GM18909 (cell line): Measurements from ENCODE around the gene PRUNE1.

ENCODE experiments used
- ATAC-seq: cut with Tn5 transposase; IDR thresholded peaks from one replicate; pipeline ENCODE4 v1.9.1; 2021; ENCODE audit warnings: mild to moderate bottlenecking; ENCODE audit not compliant: unreplicated experiment, poor library complexity

The PRUNE1 gene

DNA sequence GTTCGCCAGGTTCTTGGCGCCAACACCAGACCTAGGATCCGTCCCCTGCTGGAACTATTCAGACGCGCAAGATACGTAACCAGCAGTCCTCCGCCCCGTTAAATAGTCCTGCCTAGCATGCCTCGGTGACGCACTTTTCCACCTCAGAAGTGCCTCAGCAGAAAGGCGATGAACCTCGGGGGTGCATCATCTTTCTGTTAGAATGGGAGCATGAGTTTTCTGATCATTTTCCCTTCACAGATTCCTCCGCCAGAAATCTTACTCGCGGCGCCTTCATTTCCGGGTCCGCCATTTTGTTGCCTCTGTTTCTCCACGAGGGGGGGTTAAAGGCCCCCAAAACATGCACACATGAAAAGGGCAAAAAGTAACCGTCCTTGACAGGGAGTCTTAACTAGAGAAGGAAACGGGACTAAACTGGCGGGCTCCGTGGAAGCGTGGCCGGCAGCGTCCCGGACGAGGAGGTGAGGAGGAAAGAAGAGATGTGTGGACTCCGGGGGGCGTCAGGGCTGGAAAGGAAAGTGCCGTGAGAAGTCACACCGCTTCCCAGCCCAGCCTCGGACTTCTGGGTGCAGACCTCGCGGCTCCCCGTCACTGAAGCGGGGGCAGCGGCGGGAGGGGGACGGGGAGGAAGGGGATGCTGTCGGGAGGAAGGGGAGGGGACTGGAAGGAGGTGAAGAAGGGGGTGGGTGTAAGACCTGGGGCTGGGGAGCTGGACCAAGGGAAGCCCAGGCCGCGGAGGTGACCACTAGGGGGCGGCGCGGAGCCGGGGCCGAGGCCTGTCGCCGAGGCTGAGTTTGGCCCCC is 62.4 kb downstream of the PRUNE1 start, which contains the start of gene GABPB2:
Gene GABPB2, plus strand, starts transcription at position 288 of the 803 bp plus-strand sequence. CDS start 17,429 bp downstream, outside the sequence.
- peak; percentile 76 for ATAC-seq

DNA sequence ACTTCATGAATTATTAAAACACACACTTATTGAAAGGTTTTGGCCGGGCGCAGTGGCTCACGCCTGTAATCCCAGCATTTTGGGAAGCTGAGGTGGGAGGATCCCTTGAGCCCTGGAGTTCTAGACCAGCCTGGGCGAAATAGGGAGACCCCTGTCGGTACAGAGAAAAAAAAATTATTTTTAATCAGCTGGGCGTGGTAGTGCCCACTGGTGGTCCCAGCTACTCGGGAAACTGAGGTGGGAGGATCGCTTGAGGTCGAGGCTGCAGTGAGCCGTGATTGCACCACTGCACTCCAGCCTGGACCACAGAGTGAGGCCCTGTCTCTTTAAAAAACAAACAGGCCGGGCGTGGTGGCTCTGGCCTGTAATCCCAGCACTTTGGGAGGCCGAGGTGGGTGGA is 64.0 kb downstream of the PRUNE1 start:
- ATAC-seq = no peak
